Measurements from ENCODE around the gene MRNIP. TPM values are rescaled to one million over a fixed set of nuclear protein-coding genes. Genes with fewer than 3 reads are reported as not detected.
A peak's percentile ranks its signal among the peaks of the same experiment; 100 is the strongest.

Gene MRNIP
- total and polyA plus RNA-seq, 2 of the 4 experiments (the other 2 are of a cell fraction), result 6.6 to 24.7 TPM

GRCh38 chr5:179825655-179826182 is 32.9 kb downstream of the MRNIP start:
- ATAC-seq (ENCODE audit: low read depth) (no peak), DNase-seq (no peak)
- no peak overlapping the region for H2AK5ac ChIP-seq (ENCODE audit: low read depth, low read length)
- WGBS, 2 experiments (ENCODE audit: extremely low coverage in 2 of 2, insufficient read length in 1 of 2), result 95% methylated on average over 5 of the region's 13 CpGs; no CpG with 5 or more reads in 1 of the 2 experiments
- dilution Hi-C loops (cut with HindIII; ENCODE audit: low sequenced_read_pairs, unreplicated experiment), result no loop called here
- no peak overlapping the region for H3K56ac ChIP-seq (ENCODE audit: extremely low read depth, insufficient read depth, low read length)
- H3K27ac ChIP-seq (ENCODE audit: insufficient read depth, low read length), result no peak overlapping the region
- no peak overlapping the region for H2BK5ac ChIP-seq (ENCODE audit: low read depth, low read length, poor library complexity, severe bottlenecking)
- peaks cover 75% of the 10 kb centered on the region for H3K36me3 ChIP-seq (ENCODE audit: control insufficient read depth, insufficient read depth, low read length)
- ChIA-PET CTCF (interaction anchor here (0.6 kb wide), 1 partner anchor 38 kb away, joined by 4 read pairs; no protein-coding TSS in a partner anchor), POLR2A (ENCODE audit: unreplicated experiment) (interaction anchor here (0.6 kb wide), 1 partner anchor 29 kb away, joined by 3 read pairs; no protein-coding TSS in a partner anchor)
- intact Hi-C loops (cut with micrococcal nuclease), result no loop called here
- no peak overlapping the region for H3K4ac ChIP-seq (ENCODE audit: low read depth, low read length)
- H2AFZ ChIP-seq (replicated peaks; ENCODE audit: low read length, poor library complexity), result peak overlapping the region; percentile 64
- no peak overlapping the region for H3K18ac ChIP-seq (ENCODE audit: low read depth, low read length)
- H3K9ac ChIP-seq (ENCODE audit: low read depth, low read length), result no peak overlapping the region
- H3K23ac ChIP-seq (ENCODE audit: low read depth, low read length), result no peak overlapping the region
- H3K4me1 ChIP-seq (ENCODE audit: control insufficient read depth, insufficient read depth, low read length), result peaks cover 18% of the 10 kb centered on the region
- no peak overlapping the region for H3K4me2 ChIP-seq (ENCODE audit: low read depth, low read length)
- H2BK20ac ChIP-seq (ENCODE audit: low read depth, low read length), result no peak overlapping the region
- H2AK9ac ChIP-seq (replicated peaks; ENCODE audit: low read depth, low read length, poor library complexity), result peak overlapping the region; percentile 20
- in situ Hi-C loops (cut with MboI; ENCODE audit: low sequenced_read_pairs), result no loop called here
- TF ChIP-seq POLR2A (IDR thresholded peaks at IDR 0.05; ENCODE audit: low read depth, low read length) (no peak; the same call in 1 of the 2 replicates), SMC3 (IDR thresholded peaks at IDR 0.05; ENCODE audit: low read depth, low read length) (no peak), BHLHE40 (IDR thresholded peaks at IDR 0.05; ENCODE audit: low read depth, low read length) (no peak), CHD1 (IDR thresholded peaks at IDR 0.05; ENCODE audit: low read depth, low read length) (no peak), RFX5 (IDR thresholded peaks at IDR 0.05; ENCODE audit: low read depth, low read length) (no peak), RCOR1 (IDR thresholded peaks at IDR 0.05; ENCODE audit: insufficient replicate concordance, low read length) (no peak), MXI1 (IDR thresholded peaks at IDR 0.05; ENCODE audit: borderline replicate concordance, low read depth, low read length) (no peak), CTCF (conservative IDR thresholded peaks at IDR 0.05; ENCODE audit: low read depth, low read length) (no peak)
- no peak overlapping the region for H2BK120ac ChIP-seq (ENCODE audit: low read depth, low read length)
- H4K91ac ChIP-seq (ENCODE audit: insufficient read depth, low read depth, low read length), result no peak overlapping the region
- no peak overlapping the region for H4K8ac ChIP-seq (ENCODE audit: low read depth in 2 of 2, low read length in 2 of 2)
- no peak overlapping the region for H3K14ac ChIP-seq (replicated peaks; ENCODE audit: low read depth, low read length)
- BruUV-seq (replicated peaks), result no TSS peak
- H4K5ac ChIP-seq (ENCODE audit: low read depth, low read length), result no peak overlapping the region
- H4K20me1 ChIP-seq (ENCODE audit: insufficient read depth, low read length), result peaks cover 94% of the 10 kb centered on the region
- H3K79me1 ChIP-seq (ENCODE audit: low read depth in 1 of 2, low read length in 2 of 2), result peaks cover 25 to 81% of the 10 kb centered on the region in 2 experiments
- no peak overlapping the region for H3K4me3 ChIP-seq (ENCODE audit: insufficient read depth, low read depth, low read length)
- H3K27me3 ChIP-seq (ENCODE audit: control insufficient read depth, insufficient read depth, low read length), result no peaks in the 10 kb centered on the region
- no peak overlapping the region for H2BK15ac ChIP-seq (ENCODE audit: low read depth, low read length)
- no peaks in the 10 kb centered on the region for H3K9me3 ChIP-seq (ENCODE audit: control insufficient read depth, insufficient read depth, low read length)
- peaks cover 27% of the 10 kb centered on the region for H3K9me1 ChIP-seq (ENCODE audit: insufficient read depth, low read length)

All from IMR-90 (cell line).